Measurements from ENCODE around the gene IPO9. TPM values are rescaled to one million over a fixed set of nuclear protein-coding genes. Genes with fewer than 3 reads are reported as not detected.

Gene IPO9
- total RNA-seq, 1 experiment from 2014 or later: 106 TPM

- BruUV-seq (replicated peaks): no TSS peak
- ChIA-PET CTCF (interaction anchor here (0.6 to 1.7 kb wide), 26 partner anchors 13 to 1233 kb away, joined by 3 to 45 read pairs (median 4); no protein-coding TSS in a partner anchor), POLR2A (interaction anchor here (0.5 kb wide), 1 partner anchor 145 kb away, joined by 5 read pairs; no protein-coding TSS in a partner anchor)
- Histone ChIP-seq H3K27me3 (ENCODE audit: control insufficient read depth, insufficient read depth, low read length) (no peaks in the 10 kb centered on the region), H3K36me3 (ENCODE audit: control insufficient read depth, insufficient read depth, low read length) (no peaks in the 10 kb centered on the region), H3K9me3 (ENCODE audit: control insufficient read depth, insufficient read depth, low read depth, low read length) (no peaks in the 10 kb centered on the region), H3K4me3 (ENCODE audit: low read depth in 2 of 2, low read length in 2 of 2) (no peak overlapping the region), H3K4me1 (ENCODE audit: control insufficient read depth, insufficient read depth, low read length) (peaks cover 4% of the 10 kb centered on the region; the same call in 1 of the 2 replicates), H3K27ac (ENCODE audit: low read length) (no peak overlapping the region)
- ATAC-seq (peak; percentile 96), DNase-seq (ENCODE audit: low read depth, low spot score) (peak; percentile 80)
- TF ChIP-seq REST (IDR thresholded peaks at IDR 0.05; ENCODE audit: insufficient read depth in 1 of 2, low read depth in 2 of 2, low read length in 1 of 2) (no peak), TCF7L2 (IDR thresholded peaks at IDR 0.05; ENCODE audit: low read depth, low read length) (no peak), CTCF (IDR thresholded peaks at IDR 0.05) (peak; percentile 96)
- intact Hi-C loops (cut with micrococcal nuclease; ENCODE audit: unreplicated experiment) (loop anchor here (1.0 kb wide), 2 partner anchors 83 to 233 kb away; no protein-coding TSS in a partner anchor), in situ Hi-C loops (cut with HindIII; ENCODE audit: low pct_unique_long_range_greater_than_20kb, low sequenced_read_pairs) (no loop called here)
Observed at GRCh38 chr1:201792534-201793305, 36.2 kb upstream of the IPO9 start.

DNA sequence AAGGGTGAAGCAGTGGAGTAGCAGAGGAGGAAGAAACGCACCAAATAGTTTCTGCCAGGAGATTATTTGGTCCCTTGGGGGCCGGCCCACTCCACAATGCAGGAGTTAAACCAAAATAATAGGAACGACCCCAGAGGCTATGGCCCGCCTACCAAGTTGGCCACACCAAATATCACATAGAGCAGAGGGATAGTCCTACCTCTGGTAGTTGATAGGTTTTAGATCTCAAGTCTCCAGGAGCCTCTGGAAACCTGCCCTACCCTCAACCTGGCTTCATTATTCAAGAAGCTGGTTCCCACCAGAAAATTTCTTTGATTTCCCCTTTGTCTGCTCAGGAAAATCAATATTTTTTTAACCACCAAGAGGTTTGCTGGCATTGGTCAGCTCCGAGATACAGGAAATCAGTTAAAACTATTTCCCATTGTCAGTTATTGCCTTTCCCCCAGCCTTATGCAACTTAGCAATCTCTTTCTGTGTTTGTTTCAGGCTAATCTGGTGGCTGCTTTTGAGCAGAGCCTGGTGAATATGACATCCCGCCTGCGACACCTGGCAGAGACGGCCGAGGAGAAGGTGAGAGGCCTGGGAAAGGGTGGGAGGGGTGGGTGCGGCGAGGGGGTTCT lies 35.5 kb upstream of the IPO9 start:
- H3K4me1 ChIP-seq (ENCODE audit: control insufficient read depth, insufficient read depth, low read length): peaks cover 4% of the 10 kb centered on the region; the same call in 1 of the 2 replicates
- DNase-seq (ENCODE audit: low read depth, low spot score) (no peak), ATAC-seq (peak; percentile 49)
- no peaks in the 10 kb centered on the region for H3K9me3 ChIP-seq (ENCODE audit: control insufficient read depth, insufficient read depth, low read depth, low read length)
- intact Hi-C loops (cut with micrococcal nuclease; ENCODE audit: unreplicated experiment): loop anchor here (1.0 kb wide), 2 partner anchors 84 to 234 kb away; no protein-coding TSS in a partner anchor
- no peaks in the 10 kb centered on the region for H3K36me3 ChIP-seq (ENCODE audit: control insufficient read depth, insufficient read depth, low read length)
- CTCF ChIA-PET: interaction anchor here (0.6 to 1.7 kb wide), 23 partner anchors 23 to 1232 kb away, joined by 3 to 45 read pairs (median 4); no protein-coding TSS in a partner anchor
- POLR2A ChIA-PET: interaction anchor here (0.5 kb wide), 1 partner anchor 145 kb away, joined by 5 read pairs; no protein-coding TSS in a partner anchor
- in situ Hi-C loops (cut with HindIII; ENCODE audit: low pct_unique_long_range_greater_than_20kb, low sequenced_read_pairs): no loop called here
- no TSS peak for BruUV-seq (replicated peaks)
- no peak for TF ChIP-seq TCF7L2 (IDR thresholded peaks at IDR 0.05; ENCODE audit: low read depth, low read length)
- TF ChIP-seq REST (IDR thresholded peaks at IDR 0.05; ENCODE audit: insufficient read depth in 1 of 2, low read depth in 2 of 2, low read length in 1 of 2): no peak
- TF ChIP-seq POLR2AphosphoS5 (IDR thresholded peaks at IDR 0.05; ENCODE audit: low read depth, low read length): no peak
- no peak; the same call in none of the 2 replicates for TF ChIP-seq CTCF (IDR thresholded peaks at IDR 0.05)
- TF ChIP-seq SIN3A (IDR thresholded peaks at IDR 0.05; ENCODE audit: borderline replicate concordance, insufficient read depth, low read depth, low read length): no peak
- H3K27me3 ChIP-seq (ENCODE audit: control insufficient read depth, insufficient read depth, low read length): no peaks in the 10 kb centered on the region
- H3K27ac ChIP-seq (ENCODE audit: low read length): no peak overlapping the region
- no peak overlapping the region for H3K4me3 ChIP-seq (ENCODE audit: low read depth in 2 of 2, low read length in 2 of 2)
